G401.6 (cell line): Measurements from ENCODE around the gene TFR2.
"Not testable (repeated sequence)": the region's sequence is repeated elsewhere in the genome, so short reads cannot be mapped to it uniquely, and the experiment has no call there.

Experiments used
- FAIRE-seq: peaks from 2 replicates; lab custom pipeline; 2012; peaks lifted over from hg19 to GRCh38; lab: Jason Lieb, UNC

TFR2 gene

GRCh38 chr7:100678291-100678984 is 37.1 kb upstream of the TFR2 start:
- FAIRE-seq, result no peak

GRCh38 chr7:100677308-100678267 is 36.2 kb upstream of the TFR2 start:
- no peak for FAIRE-seq

- FAIRE-seq, result no peak
Measured at GRCh38 chr7:100676501-100677306, 35.4 kb upstream of the TFR2 start.

- FAIRE-seq, result peak; percentile 79
Measured at GRCh38 chr7:100675581-100676350, 34.4 kb upstream of the TFR2 start.

GRCh38 chr7:100675105-100675451 is 33.7 kb upstream of the TFR2 start:
- no peak for FAIRE-seq

- no peak for FAIRE-seq
Measured at GRCh38 chr7:100674411-100675104, 33.2 kb upstream of the TFR2 start.

- FAIRE-seq, result no peak
Measured at GRCh38 chr7:100673942-100674410, 32.6 kb upstream of the TFR2 start.

GRCh38 chr7:100673302-100673941 is 32.1 kb upstream of the TFR2 start, which contains the start of gene GNB2:
Gene GNB2 (plus strand): TSS chr7:100673740. CDS start chr7:100676266, 2,526 bp downstream.
- FAIRE-seq, result peak; percentile 98

GRCh38 chr7:100671353-100672327 is 30.3 kb upstream of the TFR2 start:
- no peak for FAIRE-seq

- no peak for FAIRE-seq
Measured at GRCh38 chr7:100670074-100670473, 28.7 kb upstream of the TFR2 start.

- FAIRE-seq, result not testable (repeated sequence)
Measured at GRCh38 chr7:100669106-100669505, 27.8 kb upstream of the TFR2 start.

GRCh38 chr7:100668069-100668449 is 26.7 kb upstream of the TFR2 start:
- FAIRE-seq, result no peak

- no peak for FAIRE-seq
Measured at GRCh38 chr7:100667331-100668068, 26.1 kb upstream of the TFR2 start.

GRCh38 chr7:100665168-100665726 is 23.9 kb upstream of the TFR2 start:
- no peak for FAIRE-seq

- FAIRE-seq, result not testable (repeated sequence)
Measured at GRCh38 chr7:100662194-100662776, 20.9 kb upstream of the TFR2 start.

- no peak for FAIRE-seq
Measured at GRCh38 chr7:100655908-100656674, 14.7 kb upstream of the TFR2 start, which contains the start of gene ACTL6B. Gene ACTL6B (minus strand): TSS chr7:100656448. CDS start chr7:100656354, 94 bp downstream.
